HG03571 (cell line): ENCODE measurements around the gene NTRK2.

Experiments
- ATAC-seq: cut with Tn5 transposase; IDR thresholded peaks from one replicate; pipeline ENCODE4 v1.9.1; 2021; ENCODE audit not compliant: unreplicated experiment

NTRK2 gene

DNA sequence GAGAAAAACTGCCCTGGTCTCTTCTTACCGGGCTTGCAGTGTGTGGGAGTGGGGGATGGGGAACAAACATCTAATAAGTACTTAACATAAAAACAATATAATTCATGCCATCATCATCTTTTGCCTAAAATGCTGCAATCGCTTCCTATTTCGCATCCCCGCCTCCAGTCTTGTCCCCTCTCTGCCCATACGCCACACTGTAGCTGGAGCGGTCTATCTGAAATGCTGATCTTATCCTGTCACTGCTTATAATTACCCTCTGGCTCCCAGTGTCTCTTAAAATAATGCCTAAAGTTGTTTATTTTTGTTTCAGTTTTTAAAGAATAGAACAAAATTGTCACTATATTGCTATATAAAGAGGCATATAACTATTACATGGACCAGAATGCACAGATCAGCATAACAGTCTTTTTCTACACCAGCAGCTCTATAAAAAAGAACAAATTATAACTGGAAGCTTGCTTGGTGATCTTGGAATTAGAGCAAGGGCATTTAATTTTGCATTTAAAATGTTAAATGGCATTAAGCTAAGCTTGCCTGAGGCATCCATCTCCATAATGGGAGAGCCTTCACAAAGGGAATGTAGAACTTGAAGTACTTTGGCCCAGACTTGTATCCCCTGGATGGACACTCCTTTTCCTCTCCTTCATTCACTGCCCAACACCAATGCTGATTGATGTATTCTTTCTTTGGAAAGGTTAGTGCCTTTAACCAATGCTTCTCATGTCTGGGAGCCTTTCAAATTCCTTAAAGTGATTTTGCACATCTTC lies 12.2 kb downstream of the NTRK2 start:
- no peak for ATAC-seq

DNA sequence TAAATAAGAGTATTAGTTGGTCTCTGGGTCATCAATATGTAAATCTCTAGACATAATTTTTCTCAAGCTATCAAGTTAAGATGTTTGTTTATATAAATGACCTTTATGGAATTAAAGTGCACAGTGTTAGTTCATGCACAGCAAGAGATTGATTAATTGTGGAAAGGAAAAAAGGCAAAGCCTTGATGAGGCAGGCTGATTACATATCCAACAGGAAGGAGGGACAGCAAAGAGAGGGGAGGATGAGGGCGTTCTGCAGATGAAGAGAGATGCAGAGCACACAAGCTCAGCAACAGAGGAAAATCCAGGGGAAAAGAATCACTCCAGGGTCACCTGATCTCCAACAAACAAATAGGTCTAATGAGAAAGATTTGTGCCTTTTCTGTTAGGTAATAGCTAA lies 16.5 kb downstream of the NTRK2 start:
- ATAC-seq: no peak

DNA sequence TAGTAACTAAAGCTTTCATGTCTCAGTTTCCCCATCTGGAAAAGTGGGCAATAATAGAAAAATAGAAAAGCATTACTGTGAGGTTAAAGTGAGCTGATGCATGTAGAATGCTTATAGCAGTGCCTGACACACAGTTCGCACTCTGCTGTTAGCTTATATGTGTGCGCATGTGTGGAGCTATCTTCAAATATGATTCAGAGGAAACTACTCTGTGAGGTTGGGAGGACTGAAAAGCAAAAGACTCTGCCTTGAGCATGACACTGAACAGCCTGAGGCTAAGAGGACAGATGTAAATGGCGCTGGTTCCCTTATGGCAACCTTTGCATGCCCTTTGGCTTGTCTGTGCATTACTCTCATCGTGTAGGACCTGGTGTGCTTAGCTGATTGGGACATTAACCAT lies 19.4 kb downstream of the NTRK2 start:
- ATAC-seq: no peak

DNA sequence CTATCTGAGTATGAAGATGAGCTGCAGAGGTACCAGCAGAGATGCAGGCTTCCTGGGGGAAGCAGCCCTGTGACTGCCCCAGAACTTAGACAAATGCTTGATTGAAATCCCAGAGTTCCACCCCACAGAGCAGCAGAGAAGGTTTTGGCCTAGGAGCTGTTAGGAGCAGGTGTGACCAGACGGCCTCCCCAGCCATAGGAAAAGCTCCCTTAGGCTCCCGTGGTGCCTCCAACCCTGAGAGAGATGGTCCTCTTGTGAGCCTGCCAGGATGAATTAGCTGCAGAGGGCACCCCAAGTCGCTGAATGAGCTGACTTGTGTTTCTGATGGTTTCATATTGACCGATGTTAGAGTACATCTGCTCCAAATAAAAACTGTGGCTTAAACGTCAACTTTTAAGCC lies 22.1 kb downstream of the NTRK2 start:
- no peak for ATAC-seq

DNA sequence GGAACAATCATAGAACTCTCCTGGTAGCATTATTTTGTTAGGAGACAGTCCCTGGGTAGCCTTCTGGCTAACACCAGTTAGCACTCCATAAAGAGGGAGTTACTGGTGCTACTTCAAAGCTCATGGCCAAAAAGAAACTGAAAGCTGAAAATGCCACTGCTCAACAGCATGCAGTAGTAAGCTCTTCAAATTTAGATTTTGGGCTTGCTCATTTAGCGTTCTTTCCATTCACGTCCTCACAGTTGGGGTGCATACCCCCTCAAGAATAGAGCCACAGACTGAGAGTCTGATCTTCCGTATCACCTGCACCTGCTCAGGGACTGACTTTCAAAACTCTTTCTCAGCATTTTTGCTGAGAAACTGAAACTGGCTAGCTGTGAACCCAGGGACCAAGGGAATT lies 24.7 kb downstream of the NTRK2 start:
- ATAC-seq: peak; percentile 65

DNA sequence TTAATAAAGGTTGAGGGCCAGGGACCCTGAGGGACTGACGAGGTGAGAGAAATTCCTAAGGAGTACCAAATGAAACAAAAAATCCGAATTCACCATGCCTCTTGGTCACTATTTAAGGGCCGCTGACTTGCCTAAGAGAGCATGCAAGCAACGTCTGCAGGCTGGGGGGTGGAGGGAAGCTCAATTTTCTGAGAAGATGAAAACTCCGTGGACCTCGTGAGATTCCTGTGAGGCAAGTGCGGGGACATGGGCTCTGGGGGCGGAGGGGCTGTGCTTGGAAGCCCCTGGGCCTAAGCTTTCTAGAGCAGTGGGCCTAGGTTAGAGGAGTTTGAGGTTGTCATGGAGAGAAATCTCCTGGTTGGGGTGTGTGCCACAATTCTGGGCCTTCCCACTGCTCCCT lies 27.5 kb downstream of the NTRK2 start:
- no peak for ATAC-seq

DNA sequence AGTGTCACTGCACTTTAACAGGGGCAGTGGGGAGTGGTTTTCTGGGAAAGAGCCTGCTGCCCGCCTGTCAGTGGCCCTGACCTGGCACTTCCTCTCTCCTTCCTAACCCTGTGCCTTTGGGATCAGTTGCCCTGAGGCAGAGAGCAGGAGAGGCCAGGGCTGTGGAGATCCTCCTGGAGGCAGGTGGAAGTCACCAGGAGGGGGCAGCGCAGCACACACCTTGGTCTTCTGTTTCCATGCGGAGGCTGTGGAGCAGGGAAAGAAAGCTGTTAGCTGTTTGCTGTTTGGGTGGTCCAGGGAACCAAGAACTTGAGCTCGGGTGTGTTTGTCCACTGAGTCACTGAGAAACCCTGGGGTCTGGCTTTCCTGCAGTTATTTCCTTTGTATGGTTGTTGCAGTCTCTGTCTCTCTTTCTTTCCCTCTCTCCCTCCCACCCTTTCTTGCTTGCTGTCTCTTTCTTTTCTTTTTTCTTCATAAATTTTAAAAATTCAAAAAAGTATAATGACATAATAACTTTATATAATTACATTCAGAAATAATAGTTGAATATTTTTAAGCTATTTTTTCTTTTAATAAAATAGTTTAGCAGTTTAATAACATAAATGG lies 28.1 kb downstream of the NTRK2 start:
- ATAC-seq: no peak

DNA sequence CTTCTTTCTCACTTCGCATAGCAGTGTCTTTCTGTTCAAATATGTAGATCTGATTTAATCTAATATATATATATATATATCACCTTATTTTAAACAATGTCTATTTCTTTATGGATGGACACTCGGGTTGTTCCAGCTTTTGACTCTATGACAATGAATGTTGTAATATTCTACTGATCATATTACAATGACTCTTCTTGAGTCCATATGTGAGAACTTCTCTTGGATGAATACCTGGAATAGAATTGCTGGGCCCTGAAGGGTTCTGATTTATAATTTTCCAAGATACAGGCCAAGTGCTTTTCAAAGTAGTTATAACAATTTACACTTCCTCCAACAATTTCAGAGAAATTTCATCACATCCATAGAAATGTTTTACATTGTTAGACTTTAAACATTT lies 28.8 kb downstream of the NTRK2 start:
- no peak for ATAC-seq

DNA sequence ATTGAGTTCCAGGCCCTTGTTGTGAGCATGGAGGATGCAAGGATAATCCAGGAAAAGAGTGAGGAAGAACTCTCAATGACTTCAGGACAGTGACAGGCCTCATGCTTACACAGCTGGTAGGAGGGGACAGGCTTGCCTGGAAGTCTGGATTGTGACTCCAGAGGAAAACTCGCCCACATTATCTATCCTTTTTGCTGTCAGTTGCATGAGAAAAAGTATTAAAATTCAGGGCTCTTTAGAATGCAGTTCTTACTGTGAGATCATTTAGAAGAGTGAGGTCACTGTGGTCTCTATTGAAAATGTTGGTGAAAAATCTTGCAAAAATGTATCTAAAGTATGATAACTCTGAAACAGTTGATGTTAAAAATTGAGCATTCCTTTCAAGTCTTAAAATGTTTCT lies 30.5 kb downstream of the NTRK2 start:
- ATAC-seq: no peak

DNA sequence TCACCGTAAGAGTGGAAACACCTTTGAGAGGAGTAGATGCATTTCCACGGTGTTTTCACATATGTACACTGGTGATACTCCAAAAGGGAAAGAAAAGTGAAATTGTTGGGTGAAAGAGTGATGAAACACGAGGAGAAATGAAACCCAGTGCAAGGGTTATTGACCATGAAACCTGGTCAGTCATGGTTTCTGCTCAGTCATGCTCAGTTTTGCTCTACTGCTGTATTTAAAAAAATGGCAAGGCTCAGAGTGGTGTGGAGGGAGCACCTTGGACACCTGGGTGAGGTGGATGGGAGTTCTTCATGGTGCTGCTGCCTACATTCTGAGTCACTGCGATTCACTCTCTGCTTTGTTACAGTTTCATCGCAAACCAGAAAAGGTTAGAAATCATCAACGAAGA lies 32.3 kb downstream of the NTRK2 start:
- peak; percentile 89 for ATAC-seq

DNA sequence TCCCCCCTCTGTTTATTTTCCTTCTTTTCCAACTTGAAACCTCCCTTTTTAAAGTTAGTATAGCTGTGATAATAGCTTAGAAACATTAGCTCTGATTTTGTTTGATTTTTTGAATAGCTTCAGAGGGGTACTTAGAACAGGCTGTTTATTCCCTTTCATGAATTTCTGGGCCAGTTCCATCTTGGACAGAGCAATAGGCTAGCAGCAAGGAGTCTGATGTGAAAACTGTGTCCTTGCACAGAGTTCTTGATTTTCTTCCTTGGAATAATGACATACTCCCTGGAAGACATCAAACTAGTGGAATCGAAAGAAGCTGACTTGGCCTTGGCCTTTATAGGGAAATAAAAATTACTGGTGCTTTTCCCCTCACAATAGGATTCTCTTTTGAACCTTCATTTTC lies 32.9 kb downstream of the NTRK2 start:
- ATAC-seq: no peak

DNA sequence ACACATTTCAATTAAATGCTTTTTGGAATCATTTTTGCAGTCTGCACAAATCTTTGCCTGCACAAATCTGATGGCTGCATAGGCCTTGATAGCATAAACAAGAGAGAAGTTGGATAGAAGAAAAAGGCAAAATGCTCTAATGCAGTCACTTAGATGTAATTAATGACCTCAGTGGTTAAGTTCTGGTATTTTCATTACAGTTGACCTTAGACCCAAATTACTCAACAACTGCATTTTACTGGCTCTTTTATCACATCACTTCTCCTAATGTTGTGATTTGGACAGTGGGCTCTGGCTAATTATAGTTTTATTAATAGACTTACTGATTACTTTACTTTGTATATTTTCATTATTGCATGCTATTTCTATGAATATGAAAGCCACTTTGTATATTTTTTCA lies 34.3 kb downstream of the NTRK2 start:
- ATAC-seq: no peak

DNA sequence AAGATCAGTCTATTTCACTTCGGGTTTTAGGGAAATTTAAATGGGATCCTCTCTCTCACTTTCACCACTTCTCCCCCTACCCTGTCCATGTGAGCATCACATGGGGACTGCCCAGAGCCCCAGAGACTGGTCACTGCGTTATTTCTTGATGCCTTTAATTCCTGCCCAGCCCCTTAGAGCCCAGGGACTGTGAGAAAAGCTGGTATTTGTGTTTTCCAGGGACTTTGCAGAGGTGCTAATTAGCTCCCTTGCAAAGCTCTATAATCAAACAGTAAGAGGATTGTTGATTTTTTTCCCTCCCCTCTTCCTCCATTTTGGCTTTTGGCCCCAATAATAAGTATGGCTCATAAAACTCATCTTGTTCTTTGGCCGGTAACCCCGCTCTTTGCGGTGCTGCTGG lies 35.6 kb downstream of the NTRK2 start:
- no peak for ATAC-seq

DNA sequence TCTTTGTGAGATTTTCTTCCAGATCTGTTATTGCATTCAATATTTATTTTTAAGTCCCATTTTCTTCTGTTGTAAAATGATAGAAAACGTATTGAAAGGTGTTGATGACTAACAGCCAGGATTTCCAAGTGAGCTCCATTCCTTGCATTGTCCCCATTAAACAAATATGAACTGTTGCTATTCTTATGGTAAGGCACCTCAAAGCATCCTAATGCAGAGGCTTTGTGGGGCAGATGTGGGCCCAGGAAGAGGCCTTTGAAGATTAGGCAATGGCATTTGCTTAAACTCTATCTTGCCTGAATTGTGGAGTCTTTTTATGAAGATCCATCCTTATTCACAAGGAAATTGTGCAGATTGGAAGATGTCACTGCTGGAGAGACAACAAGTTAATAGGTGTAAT lies 38.9 kb downstream of the NTRK2 start:
- ATAC-seq: no peak

DNA sequence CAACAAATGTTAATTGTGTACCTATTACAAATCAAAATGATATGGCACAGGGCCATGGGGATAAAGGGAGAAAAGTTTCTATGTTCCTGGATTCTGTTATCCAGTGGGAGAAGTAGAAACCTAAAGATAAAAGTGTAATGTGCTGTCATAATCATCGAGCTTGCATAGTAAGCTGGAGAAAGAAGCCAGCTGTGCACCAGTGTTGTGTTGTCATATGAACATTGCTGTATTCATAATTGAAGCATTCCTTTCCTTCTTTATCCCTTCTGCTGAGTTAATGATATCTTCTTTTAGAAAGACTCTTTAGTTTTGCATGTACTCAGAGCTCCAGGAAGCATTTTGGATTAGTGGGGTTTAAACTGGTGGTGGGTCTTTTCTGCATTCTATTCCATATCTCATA lies 39.5 kb downstream of the NTRK2 start:
- peak; percentile 6 for ATAC-seq

DNA sequence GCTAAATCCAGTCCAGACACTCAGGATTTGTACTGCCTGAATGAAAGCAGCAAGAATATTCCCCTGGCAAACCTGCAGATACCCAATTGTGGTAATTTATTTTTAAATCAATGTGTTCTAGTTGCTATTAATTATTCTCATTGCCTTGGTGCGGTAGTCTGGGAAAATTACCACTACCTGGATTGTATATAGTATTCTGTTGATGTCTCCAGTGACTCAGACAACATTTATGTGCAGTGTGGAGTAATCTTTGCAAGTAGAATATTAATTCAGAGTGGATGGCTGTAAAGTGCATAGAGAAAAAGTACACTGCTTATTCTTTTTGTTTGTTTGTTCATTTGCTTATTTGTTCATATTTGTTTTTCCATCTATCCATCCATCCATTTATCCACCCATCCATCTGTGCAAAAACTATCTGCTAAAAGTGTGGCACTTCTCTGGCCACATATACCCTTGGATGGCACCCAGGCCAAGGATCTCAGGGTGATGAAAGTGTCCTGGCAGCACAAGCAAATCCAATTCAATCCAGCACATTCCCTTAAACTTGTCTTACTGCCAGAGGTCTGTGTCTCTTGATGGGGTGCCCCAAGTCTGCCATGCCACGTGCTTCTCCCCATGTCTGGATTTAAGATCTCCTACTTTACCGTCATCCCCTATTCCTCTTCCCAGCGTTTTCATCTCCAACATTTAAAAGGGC lies 41.3 kb downstream of the NTRK2 start:
- ATAC-seq: no peak

DNA sequence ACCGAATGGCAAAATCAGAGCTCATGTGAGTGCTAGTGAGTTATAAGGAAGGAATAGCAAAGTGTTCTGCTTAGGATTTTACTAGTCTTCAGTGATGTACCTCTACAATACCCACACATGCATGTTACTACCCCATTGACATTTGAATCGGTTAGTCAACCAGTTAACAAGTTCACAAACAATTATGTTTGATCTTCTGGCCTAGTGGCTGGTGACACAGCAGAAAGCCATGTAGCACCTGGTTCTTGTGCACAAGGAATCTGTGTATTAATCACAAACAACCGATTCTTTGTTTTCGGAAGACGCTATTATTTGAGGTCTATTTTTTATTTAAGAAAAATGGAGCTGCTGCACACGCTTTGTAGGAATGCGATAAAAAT lies 41.9 kb downstream of the NTRK2 start:
- ATAC-seq: no peak

DNA sequence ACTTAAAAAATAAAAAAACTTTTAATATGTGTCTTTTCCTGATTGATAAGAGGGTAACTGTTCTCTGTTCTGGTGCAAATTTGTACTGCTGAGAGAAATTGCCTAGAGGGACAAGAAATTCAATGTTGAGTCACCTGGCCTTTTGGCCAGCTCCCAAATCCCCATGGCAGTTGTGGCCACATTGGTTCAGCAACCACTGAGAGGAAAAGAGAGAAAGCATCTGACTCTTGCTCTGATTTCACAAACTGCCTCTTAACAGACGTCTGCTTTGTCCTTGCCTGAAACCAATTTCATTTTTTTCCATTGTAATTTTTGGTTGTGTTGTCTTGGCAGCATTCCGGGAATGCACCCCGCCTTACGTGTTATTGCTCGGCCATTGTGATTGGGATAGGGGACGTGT lies 42.4 kb downstream of the NTRK2 start:
- no peak for ATAC-seq

DNA sequence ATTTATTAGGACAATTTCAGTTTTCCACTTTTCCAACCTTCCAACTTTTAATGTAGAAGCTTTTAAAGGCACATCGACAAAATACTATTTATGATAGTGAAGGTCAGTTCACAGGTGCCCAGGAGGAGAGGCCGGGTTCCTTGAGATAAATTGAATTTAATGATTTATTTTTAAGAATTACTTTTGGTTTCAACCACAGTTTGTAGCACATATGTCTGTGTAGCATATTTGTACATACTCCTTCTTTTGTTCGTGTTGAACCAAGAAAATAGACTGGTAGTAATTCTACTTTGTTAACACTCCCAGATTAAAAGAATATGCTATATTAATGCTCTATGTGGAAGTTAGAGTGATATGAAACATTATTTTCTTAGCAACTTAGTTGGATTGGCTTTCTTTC lies 46.7 kb downstream of the NTRK2 start:
- no peak for ATAC-seq

DNA sequence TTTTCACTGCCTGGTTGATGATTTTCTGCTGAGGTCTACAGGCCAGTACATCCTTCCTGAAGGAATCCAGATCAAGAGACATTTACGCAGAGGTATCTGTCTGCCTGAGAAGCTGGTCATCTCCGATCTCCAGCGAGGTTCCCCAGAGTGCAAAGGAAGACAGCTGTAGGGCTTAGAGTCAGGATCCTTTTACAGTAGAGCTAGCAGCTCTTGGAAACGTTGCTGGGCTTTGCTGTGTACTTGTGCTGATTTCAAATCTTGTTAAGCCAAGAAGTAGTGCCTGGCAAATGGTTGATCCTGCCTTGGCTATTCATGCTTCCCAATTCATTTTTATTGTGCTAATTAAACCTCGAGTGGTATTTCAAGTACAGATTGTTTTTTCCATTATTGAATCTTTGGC lies 48.9 kb downstream of the NTRK2 start:
- ATAC-seq: no peak

DNA sequence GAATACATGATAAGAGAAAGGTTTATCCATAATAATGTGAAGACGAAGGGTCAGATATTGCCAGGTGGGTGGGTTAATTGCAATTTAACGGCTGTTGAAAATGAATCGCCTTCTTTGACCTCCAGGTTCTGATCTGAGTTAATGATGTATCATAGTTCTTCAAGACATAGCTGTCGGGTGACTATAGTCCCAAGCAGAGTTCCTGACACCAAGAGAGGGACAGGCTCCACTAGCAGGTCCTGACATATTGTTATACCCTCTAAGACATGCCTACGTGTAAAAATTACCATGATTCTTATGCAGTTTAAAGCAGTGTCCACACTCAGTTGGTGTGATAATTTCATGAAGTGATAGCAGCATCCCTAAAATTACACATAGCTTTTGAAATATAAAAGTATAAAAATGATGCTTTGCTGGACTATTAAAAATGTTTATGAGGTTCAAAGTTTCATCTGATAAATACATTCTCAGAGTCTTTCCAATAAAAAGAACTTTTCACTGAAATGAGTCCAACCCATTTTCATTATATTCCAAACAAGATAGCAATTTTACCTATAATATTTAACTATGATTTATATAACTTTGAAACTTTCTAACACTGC lies 53.0 kb downstream of the NTRK2 start:
- ATAC-seq: no peak

DNA sequence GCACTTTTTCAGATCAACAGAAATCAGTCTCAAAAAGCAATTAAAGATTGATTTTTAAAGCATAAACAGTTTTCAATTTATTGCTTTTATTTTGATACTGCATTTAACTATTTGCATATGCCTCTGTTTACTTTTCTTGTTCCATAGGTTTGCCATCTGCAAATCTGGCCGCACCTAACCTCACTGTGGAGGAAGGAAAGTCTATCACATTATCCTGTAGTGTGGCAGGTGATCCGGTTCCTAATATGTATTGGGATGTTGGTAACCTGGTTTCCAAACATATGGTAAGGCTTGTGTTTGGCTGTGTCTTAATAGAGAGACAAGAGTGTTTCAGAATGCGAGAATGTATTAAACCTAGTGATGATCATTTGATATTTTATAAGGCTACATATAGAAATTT lies 53.9 kb downstream of the NTRK2 start:
- no peak for ATAC-seq
